ENCODE measurements around the gene C16orf54. TPM values are rescaled to one million over a fixed set of nuclear protein-coding genes. Genes with fewer than 3 reads are reported as not detected.
"Not testable (repeated sequence)": the region's sequence is repeated elsewhere in the genome, so short reads cannot be mapped to it uniquely, and the experiment has no call there.

The C16orf54 gene
- total RNA-seq, 1 experiment from 2014 or later = 0.84 TPM

GRCh38 chr16:29708917-29709600 is 36.7 kb downstream of the C16orf54 start:
- no peak for DNase-seq (ENCODE audit: low read depth)

DNA sequence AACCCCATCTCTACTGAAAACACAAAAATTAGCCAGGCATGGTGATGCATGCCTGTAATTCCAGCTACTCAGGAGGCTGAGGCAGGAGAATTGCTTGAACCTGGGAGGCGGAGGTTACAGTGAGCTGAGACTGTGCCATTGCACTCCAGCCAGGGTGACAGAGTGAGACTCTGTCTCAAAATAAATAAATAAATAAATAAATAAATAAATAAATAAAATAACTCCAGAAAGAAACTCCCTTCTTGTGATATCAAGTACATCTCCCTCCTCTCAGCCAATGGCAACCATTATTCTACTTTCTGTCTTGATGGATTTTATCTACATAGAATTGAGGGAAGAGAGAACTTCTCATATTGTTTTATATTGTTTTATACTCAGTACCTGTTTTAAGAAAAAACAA is 38.6 kb downstream of the C16orf54 start:
- DNase-seq (ENCODE audit: low read depth) = not testable (repeated sequence)

DNA sequence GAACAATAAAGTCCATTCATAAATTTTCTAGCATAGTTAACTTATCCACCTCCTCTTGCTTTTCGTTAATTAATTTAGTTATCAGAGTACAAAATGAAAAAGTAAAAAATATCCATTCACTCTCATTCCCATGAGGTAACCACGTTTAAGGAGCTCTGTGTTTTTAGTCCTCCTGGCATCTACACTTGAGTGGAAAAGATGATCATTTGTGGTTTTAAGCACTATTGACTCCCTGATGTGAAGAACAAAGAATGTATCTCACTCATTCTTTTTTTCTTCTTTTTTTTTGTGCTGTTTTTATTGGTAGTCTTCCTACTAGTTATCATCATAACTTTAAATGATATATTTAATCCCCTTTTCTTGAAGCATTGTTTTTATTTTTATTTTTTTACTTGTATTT is 40.8 kb downstream of the C16orf54 start:
- DNase-seq (ENCODE audit: low read depth) = no peak

GRCh38 chr16:29702269-29702668 is 43.5 kb downstream of the C16orf54 start:
- DNase-seq (ENCODE audit: low read depth) = no peak

DNA sequence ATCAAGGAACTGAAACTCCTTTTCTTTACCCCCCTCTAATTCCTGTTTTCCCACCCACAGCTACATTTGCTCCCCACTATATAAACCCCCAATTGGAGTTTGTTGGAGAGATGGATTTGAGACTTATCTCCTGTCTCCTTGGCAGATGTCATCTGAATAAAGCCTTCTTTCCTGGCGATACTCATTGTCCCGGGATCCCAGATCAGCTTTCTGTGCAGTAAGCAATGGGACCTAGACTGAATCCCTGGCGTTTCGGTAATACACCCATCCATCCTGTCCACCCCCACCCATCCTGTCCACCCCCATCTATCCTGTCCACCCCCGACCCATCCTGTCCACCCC is 44.6 kb downstream of the C16orf54 start:
- DNase-seq (ENCODE audit: low read depth) = no peak

DNA sequence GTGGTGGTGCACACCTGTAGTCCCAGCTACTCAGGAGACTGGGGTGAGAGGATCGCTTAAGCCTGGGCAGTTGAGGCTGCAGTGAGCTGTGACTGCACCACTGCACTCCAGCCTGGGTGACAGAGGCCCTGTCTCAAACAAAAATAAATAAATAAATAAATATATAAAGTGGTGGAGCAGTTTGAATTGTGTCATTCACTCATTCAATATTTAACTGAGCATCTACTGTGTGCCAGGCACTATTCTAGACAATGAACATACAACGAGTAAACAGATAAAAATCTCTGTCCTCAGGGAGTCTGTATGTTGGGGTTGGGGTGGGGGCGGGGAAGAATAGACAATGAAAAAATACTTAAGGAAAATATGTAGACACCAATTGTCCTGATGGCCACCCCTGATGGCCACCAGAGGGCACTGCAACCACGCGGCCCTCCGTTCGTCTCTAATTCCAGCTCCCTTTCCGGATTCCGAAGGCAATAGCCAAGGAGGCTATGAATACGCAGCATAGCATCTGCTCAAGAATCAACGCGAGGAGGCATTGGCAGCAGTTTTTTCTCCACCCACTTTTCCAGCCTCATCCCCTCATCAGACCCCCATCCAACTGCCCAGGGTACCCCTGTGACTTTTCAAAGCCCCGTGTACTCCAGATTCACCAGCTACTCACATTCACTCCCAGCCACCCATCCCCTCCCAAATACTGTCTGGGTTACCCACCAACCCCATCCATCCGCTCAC is 45.4 kb downstream of the C16orf54 start:
- DNase-seq (ENCODE audit: low read depth) = peak; percentile 77

DNA sequence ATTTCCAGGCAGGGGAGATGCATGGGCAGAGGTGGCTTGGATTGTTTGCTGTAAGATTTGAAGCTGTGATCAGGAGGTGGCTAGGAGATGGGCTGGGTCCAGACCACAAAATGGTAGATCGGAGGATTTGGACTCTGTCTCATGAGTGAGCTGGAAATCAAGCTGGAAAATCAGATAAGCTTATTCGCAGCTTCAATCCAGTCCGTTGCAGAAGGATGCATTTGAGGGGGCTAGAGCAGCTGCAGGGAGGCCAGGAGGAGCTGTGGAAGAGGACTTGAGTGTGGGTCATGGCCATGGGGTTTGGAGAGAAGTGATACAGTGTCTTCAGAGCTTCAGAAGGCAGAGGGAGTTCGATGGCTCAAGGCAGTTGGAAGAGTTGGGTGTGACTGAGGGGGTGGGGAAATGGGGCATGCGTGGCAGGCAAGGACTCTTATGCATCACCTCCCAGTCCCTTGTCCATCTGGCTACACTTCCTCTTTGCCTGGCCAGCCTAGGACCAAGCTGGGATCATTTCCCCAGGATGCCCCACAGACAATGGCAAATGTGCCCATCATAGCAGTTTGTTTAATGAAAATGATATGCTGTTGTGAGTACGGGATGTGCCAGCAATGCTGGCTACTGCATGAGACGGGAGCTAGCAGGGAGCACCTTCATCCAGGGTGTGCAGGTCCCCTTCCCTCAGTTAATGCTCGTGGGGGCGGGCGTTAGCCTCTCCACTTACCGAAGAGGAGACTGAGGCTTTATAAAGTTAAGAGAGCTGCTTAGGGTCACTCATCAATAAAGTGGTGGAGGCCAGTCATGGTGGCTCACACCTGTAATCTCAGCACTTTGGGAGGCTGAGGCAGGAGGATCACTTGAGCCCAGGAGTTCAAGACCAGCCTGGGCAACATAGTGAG is 46.2 kb downstream of the C16orf54 start:
- no peak for DNase-seq (ENCODE audit: low read depth)

DNA sequence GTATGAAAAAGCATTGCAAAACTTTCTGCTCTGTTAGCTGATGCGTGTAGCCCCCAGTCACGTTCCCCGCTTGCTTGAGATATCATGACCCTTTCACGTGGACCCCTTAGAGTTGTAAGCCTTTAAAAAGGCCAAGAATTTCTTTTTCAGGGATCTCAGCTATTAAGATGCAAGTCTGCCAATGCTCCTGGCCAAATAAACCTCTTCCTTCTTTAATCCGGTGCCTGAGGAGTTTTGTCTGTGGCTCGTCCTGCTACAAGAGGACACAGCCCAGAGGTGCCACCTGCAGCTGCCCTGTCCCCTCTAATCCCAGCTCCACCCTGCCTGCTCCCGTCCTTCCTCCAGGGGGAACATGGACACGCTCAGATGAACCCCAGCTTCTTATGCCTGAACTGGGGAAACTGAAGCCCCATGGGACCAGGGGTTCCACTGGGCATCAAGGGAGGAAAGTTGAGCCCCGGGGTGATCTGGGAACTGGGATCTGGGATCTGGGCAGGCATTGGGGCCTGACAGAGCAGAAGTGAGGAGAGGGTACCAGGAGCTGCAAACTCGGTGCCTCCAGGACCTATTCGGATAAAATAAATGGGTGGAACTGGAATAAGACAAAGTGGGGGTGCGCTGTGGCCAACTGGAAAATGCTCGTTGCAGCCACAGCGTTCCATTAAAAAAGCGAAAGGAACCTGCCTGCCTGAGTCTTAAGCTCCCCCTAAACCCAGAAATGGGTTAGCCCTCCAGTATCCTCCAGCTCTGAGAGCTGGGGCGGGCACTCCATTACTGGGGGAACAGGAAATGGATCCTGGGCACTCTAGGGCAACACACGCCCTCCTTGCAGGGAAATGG is 47.1 kb downstream of the C16orf54 start:
- DNase-seq (ENCODE audit: low read depth) = no peak

- DNase-seq (ENCODE audit: low read depth) = no peak
These were observed 47.7 kb downstream of the C16orf54 start for GRCh38 chr16:29698042-29698441.

DNA sequence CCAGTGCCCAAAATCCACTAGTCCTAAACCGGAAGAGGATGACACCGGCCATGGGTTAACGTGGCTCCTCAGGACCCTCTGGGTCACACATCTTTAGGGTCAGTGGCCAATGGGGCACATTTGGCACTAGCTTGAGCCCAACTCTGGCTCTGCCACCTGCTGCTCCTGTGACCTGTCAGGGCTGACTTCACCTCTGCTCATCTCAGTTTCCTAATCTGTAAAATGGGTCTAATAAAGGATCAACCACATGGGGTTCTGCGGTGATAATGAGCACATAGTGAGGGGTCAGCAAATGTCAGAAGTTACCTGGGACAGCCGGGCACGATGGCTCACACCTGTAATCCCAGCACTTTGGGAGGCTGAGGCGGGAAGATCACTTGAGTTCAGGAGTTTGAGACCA is 48.4 kb downstream of the C16orf54 start:
- DNase-seq (ENCODE audit: low read depth) = no peak

GRCh38 chr16:29696881-29697331 is 48.9 kb downstream of the C16orf54 start:
- no peak for DNase-seq (ENCODE audit: low read depth)

DNA sequence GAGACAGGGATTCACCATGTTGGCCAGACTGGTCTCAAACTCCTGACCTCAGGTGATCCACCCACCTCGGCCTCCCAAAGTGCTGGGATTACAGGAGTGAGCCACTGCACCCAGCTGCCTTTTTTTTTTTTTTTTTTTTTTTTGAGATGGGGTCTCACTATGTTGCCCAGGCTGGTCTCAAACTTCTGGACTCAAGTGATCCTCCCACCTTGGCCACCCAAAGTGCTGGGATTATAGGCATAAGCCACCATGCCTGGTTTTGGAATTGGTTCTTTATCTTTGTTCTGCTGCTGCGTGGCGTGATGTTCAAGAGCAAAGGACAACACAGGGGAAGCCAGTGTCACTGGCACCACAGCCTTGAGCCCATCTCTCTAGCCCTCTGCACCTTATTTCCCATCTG is 50.1 kb downstream of the C16orf54 start:
- DNase-seq (ENCODE audit: low read depth) = not testable (repeated sequence)

DNA sequence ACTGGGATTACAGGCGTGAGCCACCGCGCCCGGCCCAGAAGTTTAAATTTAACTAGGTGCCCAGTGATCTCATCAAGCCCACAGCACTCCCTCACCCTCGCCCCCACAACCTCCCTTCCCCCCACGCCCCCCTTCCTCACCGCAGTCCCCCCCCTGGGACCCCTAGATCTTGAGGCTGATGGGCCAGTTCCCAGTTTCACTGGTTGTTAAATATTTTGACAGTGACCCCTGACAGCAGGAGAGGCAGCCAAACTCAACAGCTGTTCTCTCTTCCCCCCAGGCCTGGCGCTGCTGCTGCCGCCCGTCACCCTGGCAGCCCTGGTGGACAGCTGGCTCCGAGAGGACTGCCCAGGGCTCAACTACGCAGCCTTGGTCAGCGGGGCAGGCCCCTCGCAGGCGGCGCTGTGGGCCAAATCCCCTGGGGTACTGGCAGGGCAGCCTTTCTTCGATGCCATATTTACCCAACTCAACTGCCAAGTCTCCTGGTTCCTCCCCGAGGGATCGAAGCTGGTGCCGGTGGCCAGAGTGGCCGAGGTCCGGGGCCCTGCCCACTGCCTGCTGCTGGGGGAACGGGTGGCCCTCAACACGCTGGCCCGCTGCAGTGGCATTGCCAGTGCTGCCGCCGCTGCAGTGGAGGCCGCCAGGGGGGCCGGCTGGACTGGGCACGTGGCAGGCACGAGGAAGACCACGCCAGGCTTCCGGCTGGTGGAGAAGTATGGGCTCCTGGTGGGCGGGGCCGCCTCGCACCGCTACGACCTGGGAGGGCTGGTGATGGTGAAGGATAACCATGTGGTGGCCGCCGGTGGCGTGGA is 51.2 kb downstream of the C16orf54 start:
- no peak for DNase-seq (ENCODE audit: low read depth)

DNA sequence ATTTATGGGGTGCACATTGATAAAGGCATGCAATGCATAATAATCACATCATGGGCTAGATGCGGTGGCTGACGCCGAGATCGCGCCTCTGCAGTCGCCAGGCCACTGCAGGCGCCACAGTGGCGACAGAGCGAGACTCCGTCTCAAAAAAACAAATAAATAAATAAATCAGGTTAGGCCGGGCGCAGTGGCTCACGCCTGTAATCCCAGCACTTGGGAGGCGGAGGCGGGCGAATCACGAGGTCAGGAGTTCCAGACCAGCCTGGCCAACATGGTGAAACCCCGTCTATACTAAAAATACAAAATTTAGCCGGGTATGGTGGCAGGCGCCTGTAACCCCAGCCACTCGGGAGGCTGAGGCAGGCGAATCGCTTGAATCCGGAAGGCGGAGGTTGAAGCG is 53.2 kb downstream of the C16orf54 start:
- DNase-seq (ENCODE audit: low read depth) = not testable (repeated sequence)

Other genes with a start within 250 kb of the C16orf54 start
- 0.98 and 4.4 TPM in 2 replicates for gene NPIPB12, start 239.6 kb downstream of the C16orf54 start, total RNA-seq (2014; rRNA removed; shearing (Covaris generic))
- 1.1 and 1.8 TPM in 2 replicates for gene SPN, start 82.7 kb downstream of the C16orf54 start, total RNA-seq (2014; rRNA removed; shearing (Covaris generic))
- 4.0 and 9.0 TPM in 2 replicates for gene QPRT, start 66.8 kb downstream of the C16orf54 start, total RNA-seq (2014; rRNA removed; shearing (Covaris generic))
- gene ZG16, start 32.3 kb upstream of the C16orf54 start, total RNA-seq (2014; rRNA removed; shearing (Covaris generic)) = not detected in 2 replicates
- gene KIF22, start 44.8 kb upstream of the C16orf54 start, total RNA-seq (2014; rRNA removed; shearing (Covaris generic)) = 68.6 and 79.0 TPM in 2 replicates
- 127 and 223 TPM in 2 replicates for gene MAZ, start 60.5 kb upstream of the C16orf54 start, total RNA-seq (2014; rRNA removed; shearing (Covaris generic))
- 0.20 and 0.94 TPM in 2 replicates for gene PRRT2, start 66.2 kb upstream of the C16orf54 start, total RNA-seq (2014; rRNA removed; shearing (Covaris generic))
- gene PAGR1, start 70.2 kb upstream of the C16orf54 start, total RNA-seq (2014; rRNA removed; shearing (Covaris generic)) = 45.4 and 58.2 TPM in 2 replicates
- gene MVP, start 74.5 kb upstream of the C16orf54 start, total RNA-seq (2014; rRNA removed; shearing (Covaris generic)) = 112 and 186 TPM in 2 replicates
- 90.7 and 103 TPM in 2 replicates for gene CDIPT, start 117.2 kb upstream of the C16orf54 start, total RNA-seq (2014; rRNA removed; shearing (Covaris generic))
- 16.7 and 38.3 TPM in 2 replicates for gene SEZ6L2, start 153.6 kb upstream of the C16orf54 start, total RNA-seq (2014; rRNA removed; shearing (Covaris generic))
- 12.1 and 16.1 TPM in 2 replicates for gene ASPHD1, start 154.5 kb upstream of the C16orf54 start, total RNA-seq (2014; rRNA removed; shearing (Covaris generic))
- 11.3 and 16.8 TPM in 2 replicates for gene KCTD13, start 180.2 kb upstream of the C16orf54 start, total RNA-seq (2014; rRNA removed; shearing (Covaris generic))
- 86.9 and 110 TPM in 2 replicates for gene TMEM219, start 216.1 kb upstream of the C16orf54 start, total RNA-seq (2014; rRNA removed; shearing (Covaris generic))
- gene TAOK2, start 227.9 kb upstream of the C16orf54 start, total RNA-seq (2014; rRNA removed; shearing (Covaris generic)) = 24.1 and 47.4 TPM in 2 replicates
- 17.1 and 19.0 TPM in 2 replicates for gene HIRIP3, start 249.6 kb upstream of the C16orf54 start, total RNA-seq (2014; rRNA removed; shearing (Covaris generic))

Data from M059J (cell line).